Psoas muscle (tissue), 8 donors: ENCODE results near the gene PCDHA13. TPM values are rescaled to one million over a fixed set of nuclear protein-coding genes. Genes with fewer than 3 reads are reported as not detected.
A peak's percentile ranks its signal among the peaks of the same experiment; 100 is the strongest.

Experiments
- ATAC-seq, 4 donors: fragments of 200-7000 bp; cut with Tn5 transposase; one replicate each; pipeline ENCODE4 v1.9.1; 2020; ENCODE audit warnings: moderate library complexity in 3 of 4, mild to moderate bottlenecking in 2 of 4
- DNase-seq, 2 donors: peaks; one replicate each; pipeline ENCODE4 v3.0.0-alpha.2; 2020
- H3K27ac ChIP-seq: fragments of 200-600 bp; one replicate; pipeline ENCODE4 v1.8.0; 2022
- H3K27me3 ChIP-seq, 3 donors: fragments of 200-600 bp in 1 of 3; one replicate each; pipeline versions ENCODE4 v1.6.1 to v1.8.0; 2013 to 2022; ENCODE audit warnings: low read length in 2 of 3, mild to moderate bottlenecking in 2 of 3, moderate library complexity in 1 of 3; ENCODE audit not compliant: insufficient read depth in 3 of 3
- H3K36me3 ChIP-seq, 2 donors: fragments of 200-600 bp in 1 of 2; one replicate each; pipeline versions ENCODE4 v1.6.1 to v1.8.0; 2013 to 2022; ENCODE audit warnings: low read depth in 1 of 2, mild to moderate bottlenecking in 1 of 2, moderate library complexity in 1 of 2; ENCODE audit not compliant: insufficient read depth in 1 of 2
- H3K4me1 ChIP-seq: fragments of 200-600 bp; one replicate; pipeline ENCODE4 v1.8.0; 2022
- H3K4me3 ChIP-seq: fragments of 200-600 bp; one replicate; pipeline ENCODE4 v1.8.0; 2022; ENCODE audit warnings: mild to moderate bottlenecking
- H3K9me3 ChIP-seq: fragments of 200-600 bp; one replicate; pipeline ENCODE4 v1.8.0; 2022
- CTCF ChIP-seq: fragments of 200-600 bp; IDR thresholded peaks from one replicate; pipeline ENCODE4 v1.8.0; 2022; ENCODE audit warnings: antibody characterized with exemption
- WGBS, 3 donors: extraction: QIAGEN DNeasy Blood & Tissue Kit; methylation state at CpG; one replicate each; pipeline versions ENCODE4 v1.1.6 to v1.1.7; 2013; 5-methylcytosine and 5-hydroxymethylcytosine counted together
- intact Hi-C, 2 donors: fragments of 100-400 bp; cut with DNase I; formaldehyde crosslinking; loops; one replicate each; pipeline versions ENCODE4 v1.11.0 to v1.14.2; 2022
- polyA plus RNA-seq, 3 donors: library from polyadenylated mRNA; stranded (reverse); fragments of 200-250 nt; gene quantifications; one replicate each; pipeline ENCODE4 v1.2.3, GENCODE V29; 2013
- total RNA-seq, 4 donors: library from RNA; stranded (reverse); fragmentation: NEBNext Ultra II Directional in 2 of 4; extraction: Animal tissue kit (Norgen Biotek cat#: 25700) in 2 of 4; gene quantifications; one replicate each; pipeline versions ENCODE4 v1.2.1 to v1.2.4, GENCODE V29; 2021 to 2023
- donor health status: healthy with polysubstance abuse.
- donor health status: DM: no; HTN: no; CAD: no; lungs with moderate emphysema.
- donor health status: Bipolar disorder and iron deficiency.
- donor health status: healthy.
- donor health status: DM: yes; HTN: yes; CAD: no.
- donor health status: DM: no; HTN: no; CAD: no.
- donor health status: DM: no; HTN: no; CAD: no.
- donor health status: DM: yes; HTN: yes; CAD: no.

The PCDHA13 gene
- total and polyA plus RNA-seq, 7 donors, result not detected

- DNase-seq (no peak), ATAC-seq (no peak)
- Histone ChIP-seq H3K27me3 (peaks cover 0 to 14% (median 4%) of the 10 kb centered on the region in 3 donors), H3K4me3 (no peak within 1 kb of the TSS), H3K36me3 (no peaks in the 10 kb centered on the region), H3K4me1 (no peaks in the 10 kb centered on the region), H3K27ac (no peak within 1 kb of the TSS), H3K9me3 (peaks cover 2% of the 10 kb centered on the region)
- WGBS, 3 donors, result 18 to 19% methylated on average over 31 to 44 of the region's 44 CpGs; no CpG with 5 or more reads in 1 of the 3 donors
- no peak for TF ChIP-seq CTCF
- intact Hi-C loops, result no loop called here
These were observed 25.9 kb upstream of the PCDHA13 start, which contains the start of gene PCDHA10 for GRCh38 chr5:140855772-140856674. Gene PCDHA10 (plus strand): TSS chr5:140855897. CDS start chr5:140856049, 152 bp downstream.

DNA sequence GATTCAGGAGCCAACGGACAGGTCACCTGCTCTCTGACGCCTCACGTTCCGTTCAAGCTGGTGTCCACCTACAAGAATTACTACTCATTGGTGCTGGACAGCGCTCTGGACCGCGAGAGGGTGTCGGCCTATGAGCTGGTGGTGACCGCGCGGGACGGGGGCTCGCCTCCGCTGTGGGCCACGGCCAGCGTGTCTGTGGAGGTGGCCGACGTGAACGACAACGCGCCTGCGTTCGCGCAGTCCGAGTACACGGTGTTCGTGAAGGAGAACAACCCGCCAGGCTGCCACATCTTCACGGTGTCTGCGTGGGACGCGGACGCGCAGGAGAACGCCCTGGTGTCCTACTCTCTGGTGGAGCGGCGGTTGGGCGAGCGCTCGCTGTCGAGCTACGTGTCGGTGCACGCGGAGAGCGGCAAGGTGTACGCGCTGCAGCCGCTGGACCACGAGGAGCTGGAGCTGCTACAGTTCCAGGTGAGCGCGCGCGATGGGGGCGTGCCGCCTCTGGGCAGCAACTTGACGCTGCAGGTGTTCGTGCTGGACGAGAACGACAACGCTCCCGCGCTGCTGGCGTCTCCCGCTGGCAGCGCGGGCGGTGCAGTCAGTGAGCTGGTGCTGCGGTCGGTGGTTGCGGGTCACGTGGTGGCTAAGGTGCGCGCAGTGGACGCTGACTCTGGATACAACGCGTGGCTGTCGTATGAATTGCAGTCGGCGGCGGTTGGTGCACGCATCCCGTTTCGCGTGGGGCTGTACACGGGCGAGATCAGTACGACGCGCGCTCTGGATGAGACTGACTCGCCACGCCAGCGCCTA lies 24.5 kb upstream of the PCDHA13 start:
- H3K36me3 ChIP-seq, result no peaks in the 10 kb centered on the region
- WGBS, 3 donors, result 48 to 60% methylated on average over 74 to 94 of the region's 94 CpGs; no CpG with 5 or more reads in 1 of the 3 donors
- no peak for TF ChIP-seq CTCF
- H3K27me3 ChIP-seq, result peaks cover 0 to 19% (median 6%) of the 10 kb centered on the region in 3 donors
- ATAC-seq (no peak), DNase-seq (no peak)
- H3K9me3 ChIP-seq, result peaks cover 2% of the 10 kb centered on the region
- intact Hi-C loops, result no loop called here
- H3K4me3 ChIP-seq, result no peak overlapping the region
- H3K27ac ChIP-seq, result no peak overlapping the region
- no peaks in the 10 kb centered on the region for H3K4me1 ChIP-seq

- Histone ChIP-seq H3K9me3 (peaks cover 4% of the 10 kb centered on the region), H3K4me3 (no peak overlapping the region), H3K27ac (no peak overlapping the region), H3K4me1 (no peaks in the 10 kb centered on the region), H3K36me3 (no peaks in the 10 kb centered on the region), H3K27me3 (peaks cover 0 to 19% (median 6%) of the 10 kb centered on the region in 3 donors)
- WGBS, 3 donors, result 55% methylated on average over 22 of the region's 22 CpGs; no CpG with 5 or more reads in 2 of the 3 donors
- ATAC-seq (no peak), DNase-seq (peak; percentile 11 to 46)
- no peak for TF ChIP-seq CTCF
- intact Hi-C loops, result no loop called here
These were observed 24.0 kb upstream of the PCDHA13 start for GRCh38 chr5:140857987-140858240.

DNA sequence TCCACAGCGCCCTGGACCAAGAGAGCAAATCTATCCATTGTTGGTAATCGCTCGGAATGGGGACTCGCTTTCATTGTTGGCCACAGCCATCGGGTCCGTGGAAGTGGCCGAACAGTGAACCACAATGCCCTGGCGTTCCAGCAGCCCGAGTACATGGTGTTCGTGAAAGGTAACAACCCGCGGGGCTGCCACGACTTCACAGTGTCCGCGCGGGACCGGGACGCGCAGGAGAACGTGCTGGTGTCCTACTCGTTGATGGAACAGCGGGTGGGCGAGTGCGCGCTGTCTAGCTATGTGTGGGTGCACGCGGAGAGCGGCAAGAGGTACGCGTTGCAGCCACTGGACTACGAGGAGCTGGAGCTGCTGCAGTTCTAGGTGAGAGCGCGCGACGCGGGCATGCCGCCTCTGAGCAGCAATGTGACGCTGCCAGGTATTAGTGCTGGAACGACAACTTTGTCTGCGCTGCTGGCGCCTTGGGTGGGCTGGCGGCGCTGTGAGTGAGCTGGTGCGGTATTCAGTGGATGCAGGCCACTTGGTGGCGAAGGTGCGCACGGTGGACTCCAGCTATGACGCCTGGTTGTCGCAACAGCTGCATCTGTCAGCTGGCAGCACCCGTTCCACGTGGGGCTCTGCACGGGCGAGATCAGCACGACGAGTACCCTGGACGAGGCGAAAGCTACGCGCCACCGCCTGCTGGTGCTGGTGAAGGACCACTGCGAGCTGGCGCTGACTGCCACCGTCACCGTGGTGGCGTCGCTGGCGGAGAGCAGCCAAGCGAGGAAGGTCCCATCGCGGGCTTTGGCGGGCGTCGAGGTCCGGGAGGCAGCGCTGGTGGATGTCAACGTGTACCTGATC lies 19.3 kb upstream of the PCDHA13 start:
- no peak overlapping the region for H3K4me3 ChIP-seq
- peaks cover 0 to 5% (median 4%) of the 10 kb centered on the region in 3 donors for H3K27me3 ChIP-seq
- H3K4me1 ChIP-seq, result no peaks in the 10 kb centered on the region
- ATAC-seq, result no peak
- no peak overlapping the region for H3K27ac ChIP-seq
- H3K9me3 ChIP-seq, result peaks cover 4% of the 10 kb centered on the region
- no peak for TF ChIP-seq CTCF
- DNase-seq, result no peak
- intact Hi-C loops, result no loop called here
- no peaks in the 10 kb centered on the region for H3K36me3 ChIP-seq
- WGBS, 3 donors, result 37 to 45% (median 38%) methylated on average over 76 of the region's 76 CpGs
